K562 (cell line): ENCODE results near the gene ADGRB3. TPM values are rescaled to one million over a fixed set of nuclear protein-coding genes. Genes with fewer than 3 reads are reported as not detected.

Experiments used
- ARID1B ChIP-seq: fragments of 450-650 bp; IDR thresholded peaks from 2 replicates; pipeline ENCODE4 v1.6.1; 2016; ENCODE audit warnings: antibody characterized with exemption, mild to moderate bottlenecking, inconsistent platforms
- MAFF ChIP-seq: IDR thresholded peaks from 2 replicates; pipeline ENCODE4 v1.6.1; 2012; ENCODE audit warnings: low read length, improper control_type of control experiment
- MAFK ChIP-seq: IDR thresholded peaks from 2 replicates; pipeline ENCODE4 v1.6.1; 2011; ENCODE audit warnings: low read length, improper control_type of control experiment
- PHF21A ChIP-seq: fragments of 450-650 bp; IDR thresholded peaks from 2 replicates; pipeline ENCODE4 v1.6.1; 2017; ENCODE audit warnings: low read depth, borderline replicate concordance
- SMAD1 ChIP-seq: fragments of 150-350 bp; IDR thresholded peaks from 2 replicates; pipeline ENCODE4 v1.6.1; 2014; ENCODE audit warnings: low read length, low read depth; ENCODE audit not compliant: partially characterized antibody
- SRSF7 ChIP-seq: fragments of 200-400 bp; formaldehyde crosslinking; optimal IDR thresholded peaks from 2 replicates; pipeline ENCODE3; 2017; ENCODE audit warnings: mild to moderate bottlenecking, low read depth, low read length
- ZFP1 ChIP-seq: fragments of 450-650 bp; formaldehyde crosslinking; IDR thresholded peaks from 2 replicates; pipeline ENCODE4 v1.4.0; 2020; ENCODE audit warnings: mild to moderate bottlenecking, mixed read lengths
- polyA plus RNA-seq, 8 experiments: library from polyadenylated mRNA; depleted of rRNA in 4 of 8; stranded (reverse) in 5 of 8; unstranded in 3 of 8; fragments of >200 nt; fragmentation: Nextera tagmentation in 2 of 8; fragmentation: Illumina TruSeq in 1 of 8; extraction: Ambion mirVana in 2 of 8; extraction: Trizol in 1 of 8; gene quantifications; 2 replicates each; pipeline versions ENCODE4 v1.2.1 to v1.2.3, GENCODE V29; 2011 to 2014; ENCODE audit warnings: inconsistent platforms in 1 of 8, missing spikeins in 1 of 8
- total RNA-seq, 7 experiments: library from RNA; depleted of rRNA in 6 of 7; stranded (reverse); fragments of >200 nt in 6 of 7; fragmentation: Illumina TruSeq in 2 of 7; extraction: Trizol in 2 of 7; gene quantifications; 2 replicates each; pipeline versions ENCODE4 v1.2.1 to v1.2.3, GENCODE V29; 2011 to 2021; ENCODE audit warnings: low replicate concordance in 1 of 7
- TF ChIP-seq, protein P1 (sequence below): fragments of 200-800 bp; sonication (Bioruptor generic); IDR thresholded peaks from 2 replicates; pipeline ENCODE4 v1.6.1; 2016; ENCODE audit warnings: missing genetic modification characterization, missing compliant biosample characterization

The ADGRB3 gene
- total and polyA plus RNA-seq, 9 of the 15 experiments (the other 6 are each of a cell fraction or from before 2014, with no cell fraction given) = 0.90 to 7.8 (median 2.4) TPM

DNA sequence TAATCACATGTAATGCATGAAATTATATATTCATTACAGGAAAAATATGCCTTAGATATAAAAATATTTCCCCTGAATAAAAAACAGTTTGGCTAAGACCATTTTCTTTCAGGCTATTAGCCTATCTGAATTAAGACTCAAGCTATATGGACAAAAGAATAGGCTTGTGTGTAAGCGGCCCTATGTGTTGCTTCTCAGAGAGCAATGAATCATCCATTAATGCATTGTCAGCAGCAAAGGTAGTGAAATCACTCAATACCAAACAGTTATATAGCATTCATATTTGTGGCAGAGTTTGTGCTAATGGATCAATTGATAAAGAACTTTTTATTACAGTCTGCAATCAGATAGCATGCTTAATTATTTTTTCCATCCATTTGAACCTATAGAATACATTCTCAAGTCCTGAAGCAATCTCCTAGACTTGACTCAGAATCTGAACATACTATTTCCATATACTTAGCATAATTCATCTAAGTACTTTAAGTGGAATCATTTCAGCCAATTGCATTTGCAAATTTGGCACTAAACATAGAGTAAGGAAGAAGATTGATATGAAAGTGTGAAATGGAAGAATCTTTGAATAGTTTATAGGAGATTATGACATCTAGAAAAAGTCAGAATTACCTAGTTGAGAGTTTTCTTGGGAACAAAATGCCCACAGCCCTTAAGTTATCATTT lies 112.2 kb downstream of the ADGRB3 start (continued):
- TF ChIP-seq, protein P1, sequence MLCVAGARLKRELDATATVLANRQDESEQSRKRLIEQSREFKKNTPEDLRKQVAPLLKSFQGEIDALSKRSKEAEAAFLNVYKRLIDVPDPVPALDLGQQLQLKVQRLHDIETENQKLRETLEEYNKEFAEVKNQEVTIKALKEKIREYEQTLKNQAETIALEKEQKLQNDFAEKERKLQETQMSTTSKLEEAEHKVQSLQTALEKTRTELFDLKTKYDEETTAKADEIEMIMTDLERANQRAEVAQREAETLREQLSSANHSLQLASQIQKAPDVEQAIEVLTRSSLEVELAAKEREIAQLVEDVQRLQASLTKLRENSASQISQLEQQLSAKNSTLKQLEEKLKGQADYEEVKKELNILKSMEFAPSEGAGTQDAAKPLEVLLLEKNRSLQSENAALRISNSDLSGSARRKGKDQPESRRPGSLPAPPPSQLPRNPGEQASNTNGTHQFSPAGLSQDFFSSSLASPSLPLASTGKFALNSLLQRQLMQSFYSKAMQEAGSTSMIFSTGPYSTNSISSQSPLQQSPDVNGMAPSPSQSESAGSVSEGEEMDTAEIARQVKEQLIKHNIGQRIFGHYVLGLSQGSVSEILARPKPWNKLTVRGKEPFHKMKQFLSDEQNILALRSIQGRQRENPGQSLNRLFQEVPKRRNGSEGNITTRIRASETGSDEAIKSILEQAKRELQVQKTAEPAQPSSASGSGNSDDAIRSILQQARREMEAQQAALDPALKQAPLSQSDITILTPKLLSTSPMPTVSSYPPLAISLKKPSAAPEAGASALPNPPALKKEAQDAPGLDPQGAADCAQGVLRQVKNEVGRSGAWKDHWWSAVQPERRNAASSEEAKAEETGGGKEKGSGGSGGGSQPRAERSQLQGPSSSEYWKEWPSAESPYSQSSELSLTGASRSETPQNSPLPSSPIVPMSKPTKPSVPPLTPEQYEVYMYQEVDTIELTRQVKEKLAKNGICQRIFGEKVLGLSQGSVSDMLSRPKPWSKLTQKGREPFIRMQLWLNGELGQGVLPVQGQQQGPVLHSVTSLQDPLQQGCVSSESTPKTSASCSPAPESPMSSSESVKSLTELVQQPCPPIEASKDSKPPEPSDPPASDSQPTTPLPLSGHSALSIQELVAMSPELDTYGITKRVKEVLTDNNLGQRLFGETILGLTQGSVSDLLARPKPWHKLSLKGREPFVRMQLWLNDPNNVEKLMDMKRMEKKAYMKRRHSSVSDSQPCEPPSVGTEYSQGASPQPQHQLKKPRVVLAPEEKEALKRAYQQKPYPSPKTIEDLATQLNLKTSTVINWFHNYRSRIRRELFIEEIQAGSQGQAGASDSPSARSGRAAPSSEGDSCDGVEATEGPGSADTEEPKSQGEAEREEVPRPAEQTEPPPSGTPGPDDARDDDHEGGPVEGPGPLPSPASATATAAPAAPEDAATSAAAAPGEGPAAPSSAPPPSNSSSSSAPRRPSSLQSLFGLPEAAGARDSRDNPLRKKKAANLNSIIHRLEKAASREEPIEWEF = no peak
- TF ChIP-seq SRSF7 (no peak), PHF21A (no peak), ARID1B (no peak), MAFF (peak; percentile 34; the same call in 1 of the 2 replicates), SMAD1 (no peak), MAFK (peak; percentile 33; the same call in 1 of the 2 replicates), ZFP1 (CRISPR knock-in tag) (no peak)
